Loucy (cell line): ENCODE data around the gene MYCBPAP.

Source experiments
- CTCF ChIP-seq: fragments of 200-600 bp; sonication (generic); conservative IDR thresholded peaks from 2 replicates; pipeline ENCODE4 v1.5.1; 2014; ENCODE audit warnings: mild to moderate bottlenecking, antibody characterized with exemption, low read length
- EZH2phosphoT487 ChIP-seq: fragments of 200-600 bp; IDR thresholded peaks from 2 replicates; pipeline ENCODE4 v1.6.1; 2018; ENCODE audit warnings: antibody characterized with exemption, mild to moderate bottlenecking, moderate library complexity, borderline replicate concordance

DNA sequence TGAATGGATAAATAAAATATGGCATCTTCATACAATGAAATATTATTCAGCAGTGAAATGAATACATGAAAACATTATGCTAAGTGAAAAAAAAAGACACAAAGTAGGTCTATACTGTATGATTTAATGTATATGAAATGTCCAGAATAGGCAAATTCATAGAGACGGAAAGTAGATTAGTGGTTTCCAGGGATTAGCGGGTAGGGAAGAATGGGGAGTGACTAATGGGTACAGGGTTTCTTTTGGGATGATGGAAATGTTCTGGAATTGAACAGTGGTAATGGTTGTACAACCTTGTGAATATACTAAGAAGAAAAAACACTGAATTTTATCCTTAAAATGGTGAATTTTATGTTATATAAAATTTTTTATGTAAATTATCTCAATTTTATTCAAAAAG lies 8.5 kb upstream of the MYCBPAP start:
- TF ChIP-seq CTCF (no peak), EZH2phosphoT487 (no peak)
